ENCODE results near the gene SSTR4. TPM values are rescaled to one million over a fixed set of nuclear protein-coding genes. Genes with fewer than 3 reads are reported as not detected.

SSTR4 gene
- total and polyA plus RNA-seq, 9 of the 15 experiments (the other 6 are each of a cell fraction or from before 2014, with no cell fraction given), result not detected

GRCh38 chr20:23061734-23062561, 26.8 kb downstream of the SSTR4 start (continued):
- TF ChIP-seq RAD21 (CRISPR knock-in tag; conservative IDR thresholded peaks at IDR 0.05 in 1 of 2, IDR thresholded peaks at IDR 0.05 in 1 of 2) (peak; percentile 39 to 44; a peak in 3 of 4 replicates), POLR2G (IDR thresholded peaks at IDR 0.05; ENCODE audit: low read depth, low read length) (no peak), U2AF2 (optimal IDR thresholded peaks at IDR 0.05; ENCODE audit: low read depth, low read length) (no peak), ZNF140 (CRISPR knock-in tag; IDR thresholded peaks at IDR 0.05) (no peak), TRIM24 (IDR thresholded peaks at IDR 0.05) (no peak)

- Histone ChIP-seq H3K36me3 (ENCODE audit: control insufficient read depth, insufficient read depth, low read length) (no peaks in the 10 kb centered on the region), H3K4me1 (replicated peaks in 1 of 2; ENCODE audit: control insufficient read depth in 2 of 2, insufficient read depth in 2 of 2, low read length in 2 of 2) (peaks cover 0 to 24% of the 10 kb centered on the region in 2 experiments; a peak in 2 of 5 replicates), H3K9me3 (replicated peaks; ENCODE audit: control insufficient read depth, insufficient read depth, low read depth, low read length) (no peaks in the 10 kb centered on the region), H3K27ac (ENCODE audit: extremely low read depth, low read depth, low read length) (no peak overlapping the region), H3K9ac (ENCODE audit: insufficient read depth in 1 of 2, low read depth in 2 of 2, low read length in 2 of 2) (no peak overlapping the region), H3K4me3 (no peak overlapping the region), H3K79me2 (ENCODE audit: control insufficient read depth, insufficient read depth, low read length) (no peaks in the 10 kb centered on the region), H2AFZ (ENCODE audit: low read depth, low read length) (no peak overlapping the region), H3K9me1 (ENCODE audit: control insufficient read depth, insufficient read depth, low read length) (no peaks in the 10 kb centered on the region), H3K4me2 (ENCODE audit: insufficient read depth, low read length) (no peak overlapping the region), H4K20me1 (replicated peaks; ENCODE audit: control insufficient read depth, insufficient read depth, low read length) (no peaks in the 10 kb centered on the region), H3K27me3 (ENCODE audit: control insufficient read depth in 2 of 2, insufficient read depth in 2 of 2, low read length in 2 of 2) (no peaks in the 10 kb centered on the region)
- ChIA-PET POLR2A (interaction anchor here (0.7 to 1.9 kb wide), 3 partner anchors 37 to 200 kb away, joined by 3 to 5 read pairs (median 4); no protein-coding TSS in a partner anchor), CTCF (ENCODE audit: low intra/inter-chr PET ratio) (interaction anchor here (0.7 kb wide), 1 partner anchor 212 kb away, joined by 3 read pairs; no protein-coding TSS in a partner anchor)
- no peak for FAIRE-seq
- ATAC-seq, result no peak
- in situ Hi-C loops (cut with MboI) (loop anchor here (5.0 kb wide), 1 partner anchor 135 kb away; no protein-coding TSS in a partner anchor), intact Hi-C loops (cut with micrococcal nuclease) (no loop called here)
- BruUV-seq (replicated peaks), result no TSS peak
- no peak for DNase-seq (ENCODE audit: extremely low read depth in 1 of 4, low spot score in 3 of 4)
- TF ChIP-seq ZNF76 (CRISPR knock-in tag; IDR thresholded peaks at IDR 0.05; ENCODE audit: borderline replicate concordance) (no peak), PKNOX1 (IDR thresholded peaks at IDR 0.05) (0 out of 2 replicates have a peak, but pooled peaks have one; percentile 15), PBX2 (CRISPR knock-in tag; IDR thresholded peaks at IDR 0.05; ENCODE audit: low read depth) (no peak), PBX2 (tag; conservative IDR thresholded peaks at IDR 0.05; ENCODE audit: low read depth) (peak; percentile 56), MEIS2 (IDR thresholded peaks at IDR 0.05; ENCODE audit: partially characterized antibody) (peak; percentile 53)
These were observed 27.5 kb downstream of the SSTR4 start for GRCh38 chr20:23062632-23063031.
